ENCODE results near the gene MYBBP1A. TPM values are rescaled to one million over a fixed set of nuclear protein-coding genes. Genes with fewer than 3 reads are reported as not detected.

MYBBP1A gene
- total RNA-seq, 1 donor from 2014 or later: 178 TPM

GRCh38 chr17:4515501-4515900, 39.7 kb downstream of the MYBBP1A start:
- Mint-ChIP-seq H3K4me1 (no peaks in the 10 kb centered on the region), H3K9me3 (no peaks in the 10 kb centered on the region), H3K4me3 (no peak overlapping the region), H3K27ac (no peak overlapping the region), H3K36me3 (ENCODE audit: low read depth) (no peaks in the 10 kb centered on the region), H3K27me3 (no peaks in the 10 kb centered on the region)
- DNase-seq: no peak
- intact Hi-C loops (cut with micrococcal nuclease): no loop called here

GRCh38 chr17:4514779-4515178, 40.4 kb downstream of the MYBBP1A start:
- H3K36me3 Mint-ChIP-seq (ENCODE audit: low read depth): no peaks in the 10 kb centered on the region
- H3K27ac Mint-ChIP-seq: no peak overlapping the region
- DNase-seq: no peak
- no peak overlapping the region for H3K4me3 Mint-ChIP-seq
- H3K4me1 Mint-ChIP-seq: peaks cover under 1% of the 10 kb centered on the region
- H3K9me3 Mint-ChIP-seq: no peaks in the 10 kb centered on the region
- H3K27me3 Mint-ChIP-seq: no peaks in the 10 kb centered on the region
- intact Hi-C loops (cut with micrococcal nuclease): no loop called here

DNA sequence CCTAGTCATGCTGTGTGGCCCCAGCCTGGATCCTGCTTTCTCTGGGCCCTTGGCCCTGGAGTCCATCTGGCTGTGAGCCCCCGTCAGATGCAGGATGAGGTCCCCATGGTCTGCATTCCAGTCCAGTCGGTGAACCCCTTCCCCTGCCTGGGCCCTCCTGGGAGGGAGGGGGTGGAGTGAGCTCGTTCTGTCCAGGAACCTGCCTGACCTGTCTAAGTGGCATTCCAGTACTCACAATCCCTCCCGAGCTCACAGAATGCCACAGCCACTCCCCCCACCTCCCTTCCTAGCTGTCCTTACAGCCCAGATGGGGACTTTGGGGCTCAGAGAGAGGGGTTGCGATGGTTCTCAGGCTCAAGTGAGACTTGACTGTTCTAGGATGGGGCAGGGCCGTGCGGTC, 41.0 kb downstream of the MYBBP1A start:
- no peak overlapping the region for H3K4me3 Mint-ChIP-seq
- H3K27me3 Mint-ChIP-seq: no peaks in the 10 kb centered on the region
- intact Hi-C loops (cut with micrococcal nuclease): no loop called here
- H3K27ac Mint-ChIP-seq: no peak overlapping the region
- DNase-seq: no peak
- no peaks in the 10 kb centered on the region for H3K36me3 Mint-ChIP-seq (ENCODE audit: low read depth)
- H3K4me1 Mint-ChIP-seq: peaks cover 6% of the 10 kb centered on the region
- H3K9me3 Mint-ChIP-seq: no peaks in the 10 kb centered on the region

DNA sequence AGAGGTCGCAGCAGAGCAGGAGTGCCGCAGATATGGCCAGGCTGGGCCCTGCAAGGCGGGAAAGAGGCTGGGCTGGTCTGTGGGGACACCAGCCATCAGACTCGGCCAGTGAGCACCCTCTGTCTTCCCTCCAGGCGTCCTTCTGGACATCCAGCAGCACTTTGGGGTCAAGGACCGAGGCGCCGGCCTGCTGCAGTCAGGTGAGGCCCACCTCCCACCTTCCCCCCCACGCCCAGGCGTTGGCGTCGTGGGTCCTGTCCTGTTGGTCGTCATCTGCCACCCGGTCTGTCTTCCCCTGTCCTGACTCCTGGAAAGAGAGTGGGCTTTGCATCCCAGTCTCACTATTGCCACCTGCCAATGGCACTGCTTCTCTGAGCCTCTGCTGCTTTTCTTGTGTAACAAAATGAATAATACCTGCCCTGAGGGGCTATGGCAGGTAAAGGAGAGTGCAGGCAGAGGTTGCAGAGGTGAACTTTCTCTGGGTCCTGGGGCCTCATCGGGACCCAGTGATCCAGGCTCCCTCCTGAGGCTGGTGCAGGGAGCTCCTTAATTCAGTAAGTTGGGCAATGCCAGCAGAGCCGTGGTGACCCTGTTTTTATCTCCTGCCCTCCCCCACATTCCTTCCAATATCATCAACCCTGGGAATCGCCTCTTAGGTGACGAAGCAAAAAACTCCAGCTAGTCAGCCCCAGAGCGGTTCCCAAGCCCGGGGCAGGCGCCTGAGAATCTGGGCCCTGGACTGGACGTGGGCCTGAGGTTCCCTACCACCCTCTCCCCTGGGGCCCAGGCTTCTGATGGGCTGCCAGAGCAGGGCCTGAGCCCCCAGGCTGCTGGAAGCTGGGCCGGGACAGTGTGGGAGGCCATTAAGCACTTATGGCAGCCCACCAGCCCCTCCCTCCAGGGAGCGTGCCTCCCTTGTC, 41.8 kb downstream of the MYBBP1A start:
- H3K4me3 Mint-ChIP-seq: no peak overlapping the region
- no peaks in the 10 kb centered on the region for H3K36me3 Mint-ChIP-seq (ENCODE audit: low read depth)
- peaks cover 13% of the 10 kb centered on the region for H3K4me1 Mint-ChIP-seq
- H3K27ac Mint-ChIP-seq: no peak overlapping the region
- H3K9me3 Mint-ChIP-seq: no peaks in the 10 kb centered on the region
- no peaks in the 10 kb centered on the region for H3K27me3 Mint-ChIP-seq
- DNase-seq: no peak
- intact Hi-C loops (cut with micrococcal nuclease): no loop called here

- intact Hi-C loops (cut with micrococcal nuclease): no loop called here
- DNase-seq: no peak
- no peaks in the 10 kb centered on the region for H3K9me3 Mint-ChIP-seq
- H3K4me3 Mint-ChIP-seq: no peak overlapping the region
- H3K4me1 Mint-ChIP-seq: peaks cover 15% of the 10 kb centered on the region
- H3K27me3 Mint-ChIP-seq: no peaks in the 10 kb centered on the region
- H3K27ac Mint-ChIP-seq: no peak overlapping the region
- H3K36me3 Mint-ChIP-seq (ENCODE audit: low read depth): no peaks in the 10 kb centered on the region
Measured at GRCh38 chr17:4512156-4513112, 42.8 kb downstream of the MYBBP1A start.

- Mint-ChIP-seq H3K36me3 (ENCODE audit: low read depth) (no peaks in the 10 kb centered on the region), H3K27me3 (no peaks in the 10 kb centered on the region), H3K4me3 (no peak overlapping the region), H3K9me3 (no peaks in the 10 kb centered on the region), H3K4me1 (peaks cover 15% of the 10 kb centered on the region), H3K27ac (no peak overlapping the region)
- intact Hi-C loops (cut with micrococcal nuclease): no loop called here
- DNase-seq: no peak
Measured at GRCh38 chr17:4511199-4511932, 43.8 kb downstream of the MYBBP1A start.

GRCh38 chr17:4510618-4510941, 44.6 kb downstream of the MYBBP1A start:
- H3K27ac Mint-ChIP-seq: no peak overlapping the region
- H3K4me1 Mint-ChIP-seq: peaks cover 15% of the 10 kb centered on the region
- no peaks in the 10 kb centered on the region for H3K36me3 Mint-ChIP-seq (ENCODE audit: low read depth)
- H3K4me3 Mint-ChIP-seq: no peak overlapping the region
- H3K27me3 Mint-ChIP-seq: no peaks in the 10 kb centered on the region
- H3K9me3 Mint-ChIP-seq: no peaks in the 10 kb centered on the region
- intact Hi-C loops (cut with micrococcal nuclease): no loop called here
- no peak for DNase-seq

DNA sequence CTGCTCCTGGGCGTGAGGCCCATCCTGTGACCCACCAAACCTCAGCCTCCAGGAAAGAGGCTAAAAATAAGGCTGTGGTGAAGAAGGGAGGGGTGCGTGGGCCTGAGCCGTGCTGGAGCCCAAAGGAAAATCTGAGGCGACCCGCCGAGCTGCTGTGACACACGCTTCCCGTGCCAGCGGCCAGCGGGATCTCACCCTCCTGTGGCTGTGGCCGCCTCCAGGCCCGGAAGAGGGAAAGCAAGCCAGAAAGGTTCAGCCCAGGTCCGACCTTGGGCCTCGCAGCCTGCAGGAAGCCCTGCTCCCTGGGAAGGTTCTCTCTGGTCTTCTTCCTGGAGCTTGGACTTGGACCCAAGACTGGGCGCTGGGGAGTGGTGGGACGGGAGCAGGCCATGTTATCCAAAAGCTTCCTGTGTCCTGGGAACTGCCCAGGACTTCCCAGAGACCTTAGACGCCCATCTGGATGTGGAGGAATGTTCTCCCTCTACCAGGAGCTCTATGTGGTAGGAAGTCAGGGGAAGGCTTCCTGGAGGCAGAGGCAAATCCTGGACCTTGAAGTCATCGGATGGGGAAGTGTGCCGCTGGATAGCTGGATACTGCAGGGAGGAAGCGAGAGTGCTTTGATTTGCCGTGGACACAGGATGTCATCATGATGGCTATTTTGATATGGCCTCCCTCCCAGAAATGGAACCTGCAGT, 45.1 kb downstream of the MYBBP1A start:
- Mint-ChIP-seq H3K4me3 (no peak overlapping the region), H3K27me3 (no peaks in the 10 kb centered on the region), H3K4me1 (peaks cover 15% of the 10 kb centered on the region), H3K27ac (no peak overlapping the region), H3K36me3 (ENCODE audit: low read depth) (no peaks in the 10 kb centered on the region), H3K9me3 (no peaks in the 10 kb centered on the region)
- no peak for DNase-seq
- intact Hi-C loops (cut with micrococcal nuclease): no loop called here

- peak; percentile 82 for DNase-seq
Measured at GRCh38 chr17:4509401-4509800, 45.8 kb downstream of the MYBBP1A start.

GRCh38 chr17:4508207-4508606, 47.0 kb downstream of the MYBBP1A start:
- H3K27me3 Mint-ChIP-seq: no peaks in the 10 kb centered on the region
- H3K4me1 Mint-ChIP-seq: peaks cover 31% of the 10 kb centered on the region
- DNase-seq: no peak
- H3K4me3 Mint-ChIP-seq: no peak overlapping the region
- H3K9me3 Mint-ChIP-seq: no peaks in the 10 kb centered on the region
- no peak overlapping the region for H3K27ac Mint-ChIP-seq
- H3K36me3 Mint-ChIP-seq (ENCODE audit: low read depth): no peaks in the 10 kb centered on the region
- intact Hi-C loops (cut with micrococcal nuclease): no loop called here

More at GRCh38 chr17:4509401-4509800, 45.8 kb downstream of the MYBBP1A start:
- no peaks in the 10 kb centered on the region for H3K9me3 Mint-ChIP-seq
- H3K27ac Mint-ChIP-seq: peak overlapping the region; percentile 36
- H3K4me1 Mint-ChIP-seq: peaks cover 22% of the 10 kb centered on the region
- no peaks in the 10 kb centered on the region for H3K36me3 Mint-ChIP-seq (ENCODE audit: low read depth)
- intact Hi-C loops (cut with micrococcal nuclease): no loop called here
- no peak overlapping the region for H3K4me3 Mint-ChIP-seq
- H3K27me3 Mint-ChIP-seq: no peaks in the 10 kb centered on the region

DNA sequence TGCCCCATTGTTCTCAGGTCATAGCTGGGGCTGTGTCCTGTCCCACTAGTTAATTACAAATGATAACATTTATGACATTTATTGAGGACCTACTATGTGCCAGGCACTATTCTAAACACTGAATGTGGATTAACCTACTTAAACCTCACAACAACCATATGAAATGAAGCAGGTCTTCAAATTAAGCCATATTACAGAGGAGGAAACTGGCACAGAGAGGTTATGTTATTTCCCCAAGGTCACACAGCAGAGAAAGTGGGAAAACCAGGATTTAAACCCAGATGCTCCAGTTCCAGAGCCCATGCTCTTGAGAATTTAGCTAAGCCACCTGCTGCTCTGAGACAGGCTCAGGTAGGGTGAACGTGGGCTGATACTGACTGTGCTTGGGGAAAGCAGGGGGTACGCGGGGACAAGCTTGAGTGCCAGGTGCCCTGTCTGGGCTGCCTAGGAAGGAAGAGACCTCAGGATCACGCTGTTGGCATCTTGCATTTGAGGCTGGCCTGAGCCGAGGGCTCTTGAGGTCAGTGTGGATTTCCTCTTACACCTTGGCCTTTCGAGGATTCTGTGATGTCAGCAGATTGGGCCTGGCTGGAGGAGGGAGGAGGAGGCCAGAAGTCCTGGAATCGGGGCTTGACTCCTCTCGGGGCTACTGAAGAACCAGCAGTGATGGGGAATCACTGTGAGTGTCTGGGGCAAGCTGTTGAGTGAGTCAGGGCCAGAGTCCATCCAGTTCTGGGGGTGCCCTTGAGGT, 47.6 kb downstream of the MYBBP1A start:
- no peak overlapping the region for H3K27ac Mint-ChIP-seq
- no peak overlapping the region for H3K4me3 Mint-ChIP-seq
- no peaks in the 10 kb centered on the region for H3K9me3 Mint-ChIP-seq
- peaks cover 31% of the 10 kb centered on the region for H3K4me1 Mint-ChIP-seq
- DNase-seq: no peak
- peaks cover 4% of the 10 kb centered on the region for H3K27me3 Mint-ChIP-seq
- H3K36me3 Mint-ChIP-seq (ENCODE audit: low read depth): no peaks in the 10 kb centered on the region
- intact Hi-C loops (cut with micrococcal nuclease): no loop called here

DNA sequence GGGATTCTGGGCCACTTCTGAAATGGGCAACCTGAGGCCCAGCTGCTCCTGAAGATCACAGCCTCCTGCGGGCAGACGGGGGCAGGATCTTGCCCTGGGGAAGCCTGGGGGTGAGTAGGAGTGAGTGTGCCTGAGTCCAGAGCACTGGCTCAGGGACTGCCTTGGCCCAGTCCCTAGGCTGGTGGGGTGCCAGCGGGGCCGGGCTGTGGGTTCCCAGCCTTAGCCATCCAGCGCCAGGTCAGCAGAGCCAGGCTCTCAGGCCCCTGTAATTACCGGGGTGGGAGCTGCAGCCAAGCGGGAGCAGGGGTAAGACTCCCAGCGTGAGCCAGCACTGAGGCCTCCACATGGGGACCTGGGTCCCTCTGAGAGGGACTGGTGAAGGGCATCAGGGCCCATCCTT, 48.3 kb downstream of the MYBBP1A start:
- no peak for DNase-seq
- H3K4me1 Mint-ChIP-seq: peaks cover 31% of the 10 kb centered on the region
- intact Hi-C loops (cut with micrococcal nuclease): no loop called here
- peaks cover 7% of the 10 kb centered on the region for H3K27me3 Mint-ChIP-seq
- no peak overlapping the region for H3K27ac Mint-ChIP-seq
- no peak overlapping the region for H3K4me3 Mint-ChIP-seq
- H3K9me3 Mint-ChIP-seq: no peaks in the 10 kb centered on the region
- H3K36me3 Mint-ChIP-seq (ENCODE audit: low read depth): no peaks in the 10 kb centered on the region
